ENCODE measurements around the gene RNF220. TPM values are rescaled to one million over a fixed set of nuclear protein-coding genes. Genes with fewer than 3 reads are reported as not detected.

RNF220 gene
- total RNA-seq, 6 donors from 2014 or later: 77.7 to 114 (median 91.1) TPM

GRCh38 chr1:44587796-44588460, 182.9 kb downstream of the RNF220 start:
- H3K27ac ChIP-seq: no peak overlapping the region
- no peak for DNase-seq
- TF ChIP-seq EP300 (IDR thresholded peaks at IDR 0.05) (no peak), POLR2A (IDR thresholded peaks at IDR 0.05) (no peak), POLR2AphosphoS5 (IDR thresholded peaks at IDR 0.05) (no peak), CTCF (IDR thresholded peaks at IDR 0.05) (no peak)
- H3K27me3 ChIP-seq: no peaks in the 10 kb centered on the region
- no peaks in the 10 kb centered on the region for H3K9me3 ChIP-seq
- no peak overlapping the region for H3K4me3 ChIP-seq
- no peaks in the 10 kb centered on the region for H3K4me1 ChIP-seq
- no peak for ATAC-seq (ENCODE audit: low FRiP score in 2 of 2)
- WGBS, 2 donors: 84 to 88% methylated on average over 11 to 17 of the region's 17 CpGs
- no peaks in the 10 kb centered on the region for H3K36me3 ChIP-seq

GRCh38 chr1:44588551-44589210, 183.6 kb downstream of the RNF220 start:
- 86 to 88% methylated on average over 3 of the region's 3 CpGs for WGBS, 2 donors
- H3K27me3 ChIP-seq: no peaks in the 10 kb centered on the region
- H3K27ac ChIP-seq: no peak overlapping the region
- DNase-seq (no peak), ATAC-seq (ENCODE audit: low FRiP score in 2 of 2) (no peak)
- H3K9me3 ChIP-seq: no peaks in the 10 kb centered on the region
- H3K4me3 ChIP-seq: no peak overlapping the region
- no peak for TF ChIP-seq EP300 (IDR thresholded peaks at IDR 0.05)
- TF ChIP-seq POLR2AphosphoS5 (IDR thresholded peaks at IDR 0.05): no peak
- no peak for TF ChIP-seq CTCF (IDR thresholded peaks at IDR 0.05)
- TF ChIP-seq POLR2A (IDR thresholded peaks at IDR 0.05): no peak
- no peaks in the 10 kb centered on the region for H3K4me1 ChIP-seq
- H3K36me3 ChIP-seq: no peaks in the 10 kb centered on the region

GRCh38 chr1:44590475-44590874, 185.4 kb downstream of the RNF220 start:
- Histone ChIP-seq H3K4me1 (peaks cover 0 to 2% (median 0%) of the 10 kb centered on the region in 4 donors), H3K4me3 (no peak overlapping the region), H3K27me3 (no peaks in the 10 kb centered on the region), H3K9me3 (no peaks in the 10 kb centered on the region), H3K27ac (no peak overlapping the region), H3K36me3 (no peaks in the 10 kb centered on the region)
- ATAC-seq (ENCODE audit: low FRiP score in 2 of 2): no peak
- no peak for TF ChIP-seq POLR2A (IDR thresholded peaks at IDR 0.05)
- TF ChIP-seq POLR2AphosphoS5 (IDR thresholded peaks at IDR 0.05): no peak
- no peak for TF ChIP-seq CTCF (IDR thresholded peaks at IDR 0.05)
- TF ChIP-seq EP300 (IDR thresholded peaks at IDR 0.05): no peak
- WGBS, 2 donors: 89 to 90% methylated on average over 4 of the region's 4 CpGs
- no peak for DNase-seq

- no peak overlapping the region for H3K4me3 ChIP-seq
- 78 to 80% methylated on average over 5 of the region's 5 CpGs for whole genome bisulfite sequencing, 2 donors
- no peaks in the 10 kb centered on the region for H3K36me3 ChIP-seq
- TF ChIP-seq POLR2A (IDR thresholded peaks at IDR 0.05) (no peak), EP300 (IDR thresholded peaks at IDR 0.05) (no peak), CTCF (IDR thresholded peaks at IDR 0.05) (no peak), POLR2AphosphoS5 (IDR thresholded peaks at IDR 0.05) (no peak)
- ATAC-seq (ENCODE audit: low FRiP score in 2 of 2) (no peak), DNase-seq (no peak)
- no peaks in the 10 kb centered on the region for H3K27me3 ChIP-seq
- H3K4me1 ChIP-seq: peaks cover 0 to 2% (median 0%) of the 10 kb centered on the region in 4 donors
- H3K9me3 ChIP-seq: no peaks in the 10 kb centered on the region
- H3K27ac ChIP-seq: no peak overlapping the region
Measured at GRCh38 chr1:44591381-44591780, 186.3 kb downstream of the RNF220 start.
